Tibial nerve (tissue), 4 donors: ENCODE data around the gene RNF212. TPM values are rescaled to one million over a fixed set of nuclear protein-coding genes. Genes with fewer than 3 reads are reported as not detected.
"Not testable (repeated sequence)": the region's sequence is repeated elsewhere in the genome, so short reads cannot be mapped to it uniquely, and the experiment has no call there.

Source experiments
- DNase-seq, 2 donors: peaks; one replicate each; pipeline ENCODE4 v3.0.0-alpha.2; 2019; ENCODE audit warnings: low spot score in 2 of 2
- H3K27ac ChIP-seq, 4 donors: fragments of 200-600 bp; sonication (generic) in 3 of 4; one replicate each; pipeline ENCODE4 v1.5.1; 2017 to 2019; ENCODE audit warnings: mild to moderate bottlenecking in 1 of 4
- H3K27me3 ChIP-seq, 2 donors: fragments of 200-600 bp; sonication (generic) in 1 of 2; one replicate each; pipeline versions ENCODE4 v1.5.1 to v1.6.0; 2017 to 2019
- H3K36me3 ChIP-seq, 3 donors: fragments of 200-600 bp; sonication (generic); one replicate each; pipeline ENCODE4 v1.5.1; 2018 to 2019
- H3K4me1 ChIP-seq, 4 donors: fragments of 200-600 bp; sonication (generic) in 3 of 4; one replicate each; pipeline ENCODE4 v1.5.1; 2017 to 2019
- H3K4me3 ChIP-seq, 4 donors: fragments of 200-600 bp; sonication (generic) in 3 of 4; one replicate each; pipeline ENCODE4 v1.5.1; 2017 to 2019; ENCODE audit warnings: mild to moderate bottlenecking in 1 of 4, moderate library complexity in 1 of 4
- H3K9me3 ChIP-seq, 4 donors: fragments of 200-600 bp; sonication (generic) in 3 of 4; one replicate each; pipeline ENCODE4 v1.5.1; 2017 to 2019
- CTCF ChIP-seq, 5 experiments: fragments of 200-600 bp in 3 of 5; fragments of 450-650 bp in 2 of 5; sonication (generic) in 3 of 5; IDR thresholded peaks; one replicate each; pipeline ENCODE4 v1.5.1; 2016 to 2019; ENCODE audit warnings: antibody characterized with exemption in 5 of 5, mild to moderate bottlenecking in 3 of 5, moderate library complexity in 2 of 5
- EP300 ChIP-seq, 2 donors: sonication (generic); formaldehyde crosslinking; IDR thresholded peaks; one replicate each; pipeline ENCODE4 v1.6.1; 2017; ENCODE audit warnings: antibody characterized with exemption in 2 of 2, mild to moderate bottlenecking in 1 of 2
- POLR2A ChIP-seq, 2 donors: fragments of 450-650 bp; IDR thresholded peaks; one replicate each; pipeline ENCODE4 v1.6.1; 2017; ENCODE audit warnings: antibody characterized with exemption in 2 of 2, mild to moderate bottlenecking in 2 of 2, moderate library complexity in 2 of 2
- WGBS, 2 donors: methylation state at CpG; one replicate each; pipeline ENCODE4 v1.1.5; 2018; 5-methylcytosine and 5-hydroxymethylcytosine counted together
- total RNA-seq, 4 donors: library from RNA; depleted of rRNA; stranded (reverse); fragments of >200 nt; gene quantifications; one replicate each; pipeline ENCODE4 v1.1.0, GENCODE V29; 2016

The RNF212 gene
- total RNA-seq, 4 donors from 2014 or later: 2.5 to 24.7 (median 9.8) TPM

DNA sequence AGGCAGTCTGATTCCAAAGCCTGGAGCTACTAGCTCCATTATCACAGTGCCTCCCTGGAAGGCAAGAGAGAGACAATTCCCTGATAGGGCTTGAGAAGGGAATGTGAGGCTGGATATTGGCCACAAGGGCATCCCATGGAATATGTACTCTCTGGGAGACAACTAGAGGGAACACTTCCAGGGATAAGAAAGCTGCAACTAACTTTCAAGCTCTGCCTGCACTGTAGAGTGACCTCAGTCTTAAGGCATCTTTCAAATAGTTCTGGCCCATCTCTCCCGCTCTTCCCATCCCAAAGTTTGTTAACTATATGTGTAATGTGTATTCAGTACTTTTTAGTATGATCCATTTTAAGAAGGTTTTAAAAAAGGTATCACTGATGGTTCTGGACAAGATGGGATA lies 13.1 kb upstream of the RNF212 start:
- H3K36me3 ChIP-seq: no peaks in the 10 kb centered on the region
- no peak overlapping the region for H3K4me3 ChIP-seq
- H3K27ac ChIP-seq: no peak overlapping the region
- peaks cover 0 to 10% (median 0%) of the 10 kb centered on the region in 4 donors for H3K4me1 ChIP-seq
- H3K27me3 ChIP-seq: peaks cover 0 to 3% of the 10 kb centered on the region in 2 donors
- TF ChIP-seq CTCF (IDR thresholded peaks at IDR 0.05) (no peak), EP300 (IDR thresholded peaks at IDR 0.05) (no peak), POLR2A (IDR thresholded peaks at IDR 0.05) (no peak)
- WGBS, 2 donors: 21 to 41% methylated on average over 1 of the region's 1 CpG
- no peaks in the 10 kb centered on the region for H3K9me3 ChIP-seq
- DNase-seq: no peak

GRCh38 chr4:1125466-1125865 lies 12.1 kb upstream of the RNF212 start:
- H3K9me3 ChIP-seq, DNase-seq, H3K27me3 ChIP-seq, H3K4me1 ChIP-seq, H3K36me3 ChIP-seq, H3K27ac ChIP-seq, H3K4me3 ChIP-seq: not testable (repeated sequence)
- WGBS, 2 donors: 92 to 93% methylated on average over 4 of the region's 4 CpGs

GRCh38 chr4:1124818-1125217 lies 11.5 kb upstream of the RNF212 start:
- TF ChIP-seq CTCF (IDR thresholded peaks at IDR 0.05) (no peak), EP300 (IDR thresholded peaks at IDR 0.05) (no peak), POLR2A (IDR thresholded peaks at IDR 0.05) (no peak)
- no peak for DNase-seq
- no peak overlapping the region for H3K27ac ChIP-seq
- WGBS, 2 donors: 73 to 81% methylated on average over 4 of the region's 4 CpGs
- H3K9me3 ChIP-seq: no peaks in the 10 kb centered on the region
- no peak overlapping the region for H3K4me3 ChIP-seq
- no peaks in the 10 kb centered on the region for H3K4me1 ChIP-seq
- H3K36me3 ChIP-seq: no peaks in the 10 kb centered on the region
- peaks cover 0 to 3% of the 10 kb centered on the region in 2 donors for H3K27me3 ChIP-seq

GRCh38 chr4:1122505-1122904 lies 9.1 kb upstream of the RNF212 start:
- H3K36me3 ChIP-seq: no peaks in the 10 kb centered on the region
- no peak overlapping the region for H3K4me3 ChIP-seq
- peaks cover 0 to 3% of the 10 kb centered on the region in 2 donors for H3K27me3 ChIP-seq
- DNase-seq: no peak
- TF ChIP-seq POLR2A (IDR thresholded peaks at IDR 0.05) (no peak), CTCF (IDR thresholded peaks at IDR 0.05) (no peak), EP300 (IDR thresholded peaks at IDR 0.05) (no peak)
- WGBS, 2 donors: 83 to 84% methylated on average over 3 of the region's 3 CpGs
- H3K9me3 ChIP-seq: no peaks in the 10 kb centered on the region
- H3K27ac ChIP-seq: no peak overlapping the region
- H3K4me1 ChIP-seq: no peaks in the 10 kb centered on the region

DNA sequence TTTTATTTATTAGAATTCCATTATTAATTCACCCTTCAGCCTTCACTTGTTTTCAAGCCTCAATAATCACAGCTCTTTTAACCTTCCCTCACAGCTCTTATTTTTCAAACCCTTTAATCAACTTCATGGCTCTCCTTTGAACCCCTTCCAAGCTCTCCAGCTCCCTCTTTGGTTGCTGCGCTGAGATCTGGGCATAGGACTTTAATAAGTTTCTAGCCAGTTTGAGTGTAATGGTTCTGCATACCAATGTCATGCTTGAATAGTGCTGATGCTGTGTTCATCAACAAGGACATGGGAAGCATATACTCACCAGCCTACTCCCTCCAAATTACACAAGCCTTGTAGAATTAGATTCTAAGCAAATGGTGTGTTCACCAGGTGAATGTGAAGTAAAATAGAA lies 3.5 kb upstream of the RNF212 start:
- peaks cover 0 to 7% (median 0%) of the 10 kb centered on the region in 4 donors for H3K4me1 ChIP-seq
- no peaks in the 10 kb centered on the region for H3K9me3 ChIP-seq
- H3K27me3 ChIP-seq: peaks cover 0 to 37% of the 10 kb centered on the region in 2 donors
- no peak overlapping the region for H3K27ac ChIP-seq
- no peak overlapping the region for H3K4me3 ChIP-seq
- 27 to 44% methylated on average over 1 of the region's 1 CpG for WGBS, 2 donors
- no peak for DNase-seq
- TF ChIP-seq CTCF (IDR thresholded peaks at IDR 0.05) (no peak), POLR2A (IDR thresholded peaks at IDR 0.05) (no peak), EP300 (IDR thresholded peaks at IDR 0.05) (no peak)
- no peaks in the 10 kb centered on the region for H3K36me3 ChIP-seq
